H1 (cell line): Measurements from ENCODE around the gene DMAC2. TPM values are rescaled to one million over a fixed set of nuclear protein-coding genes. Genes with fewer than 3 reads are reported as not detected.

Experiments used
- CTCF ChIA-PET: fragments of 300-600 bp; sonication (Branson Sonifier 250); formaldehyde crosslinking; loops from one replicate; lab custom pipeline; 2021; ENCODE audit not compliant: partially characterized antibody; lab: Charles Lee
- POLR2A ChIA-PET: fragments of 300-600 bp; sonication (Branson Sonifier 250); formaldehyde crosslinking; loops from one replicate; lab custom pipeline; 2021; ENCODE audit warnings: inconsistent platforms; ENCODE audit not compliant: partially characterized antibody; lab: Charles Lee
- DNase-seq, 2 experiments: peaks; one replicate each; pipeline versions ENCODE4 v3.0.0 to v3.0.0-alpha.2; 2010 to 2022; ENCODE audit warnings: low spot score in 2 of 2, low read depth in 1 of 2, mixed read lengths in 1 of 2
- FAIRE-seq: peaks from 2 replicates; lab custom pipeline; 2011; peaks lifted over from hg19 to GRCh38; lab: Jason Lieb, UNC
- H2AFZ ChIP-seq: 2 replicates; pipeline ENCODE4 v1.8.1; 2012; ENCODE audit warnings: low read length, inconsistent platforms
- H2AK5ac ChIP-seq: 2 replicates; pipeline ENCODE4 v1.6.1; 2013; ENCODE audit warnings: low read depth, low read length
- H2BK120ac ChIP-seq: replicated peaks from 2 replicates; pipeline ENCODE3; 2013; ENCODE audit warnings: low read depth, low read length, inconsistent platforms
- H2BK12ac ChIP-seq: 2 replicates; pipeline ENCODE4 v1.6.1; 2013; ENCODE audit warnings: low read depth, low read length
- H2BK15ac ChIP-seq: 2 replicates; pipeline ENCODE4 v1.6.1; 2013; ENCODE audit warnings: low read length
- H2BK20ac ChIP-seq: 2 replicates; pipeline ENCODE4 v1.6.1; 2013; ENCODE audit warnings: low read length
- H2BK5ac ChIP-seq: 2 replicates; pipeline ENCODE4 v1.6.1; 2013; ENCODE audit warnings: low read depth, low read length
- H3K14ac ChIP-seq: 2 replicates; pipeline ENCODE4 v1.6.1; 2013; ENCODE audit warnings: inconsistent platforms; ENCODE audit not compliant: insufficient read length
- H3K18ac ChIP-seq: 2 replicates; pipeline ENCODE4 v1.6.1; 2013; ENCODE audit warnings: low read length; ENCODE audit errors: extremely low read depth
- H3K23ac ChIP-seq: 2 replicates; pipeline ENCODE4 v1.6.1; 2013; ENCODE audit warnings: inconsistent platforms; ENCODE audit not compliant: insufficient read length
- H3K23me2 ChIP-seq: 2 replicates; pipeline ENCODE4 v1.6.1; 2013; ENCODE audit warnings: low read depth, low read length
- H3K27ac ChIP-seq: 2 replicates; pipeline ENCODE4 v1.6.1; 2011; ENCODE audit warnings: low read depth, low read length, inconsistent platforms
- H3K27me3 ChIP-seq, 4 experiments: replicated peaks in 1 of 4; 1 replicate in 1 of 4; 2 replicates in 3 of 4; pipeline versions ENCODE4 v1.6.1 to v1.8.1; 2011 to 2013; ENCODE audit warnings: low read length in 3 of 4, mild to moderate bottlenecking in 3 of 4, inconsistent platforms in 2 of 4, mixed read lengths in 2 of 4, moderate library complexity in 1 of 4; ENCODE audit not compliant: control insufficient read depth in 3 of 4, insufficient read depth in 3 of 4; ENCODE audit errors: extremely low read depth in 1 of 4
- H3K36me3 ChIP-seq, 4 experiments: 2 replicates each; pipeline versions ENCODE4 v1.6.1 to v1.8.1; 2011 to 2013; ENCODE audit warnings: mild to moderate bottlenecking in 4 of 4, low read length in 3 of 4, moderate library complexity in 2 of 4, control low read depth in 1 of 4, inconsistent platforms in 1 of 4; ENCODE audit not compliant: insufficient read depth in 4 of 4, control insufficient read depth in 2 of 4
- H3K4ac ChIP-seq: replicated peaks from 2 replicates; pipeline ENCODE3; 2013; ENCODE audit warnings: low read length, low read depth, mixed read lengths, inconsistent platforms; ENCODE audit not compliant: insufficient read length
- H3K4me1 ChIP-seq, 4 experiments: replicated peaks in 1 of 4; 1 replicate in 1 of 4; 2 replicates in 3 of 4; pipeline versions ENCODE4 v1.6.1 to v1.8.1; 2011 to 2013; ENCODE audit warnings: low read length in 3 of 4, inconsistent platforms in 2 of 4, mixed read lengths in 1 of 4; ENCODE audit not compliant: insufficient read depth in 4 of 4, control insufficient read depth in 3 of 4
- H3K4me2 ChIP-seq, 2 experiments: 2 replicates each; pipeline versions ENCODE4 v1.6.1 to v1.8.1; 2011 to 2013; ENCODE audit warnings: low read depth in 2 of 2, low read length in 2 of 2, control low read depth in 1 of 2, inconsistent platforms in 1 of 2, mild to moderate bottlenecking in 1 of 2; ENCODE audit not compliant: insufficient read depth in 1 of 2
- H3K4me3 ChIP-seq, 4 experiments: fragments of 200-600, 300-600 bp in 1 of 4; sonication (generic), shearing (Covaris generic), sonication (Bioruptor Twin) in 1 of 4; 2 replicates each; pipeline versions ENCODE4 v1.5.1 to v1.8.1; 2011 to 2016; ENCODE audit warnings: low read length in 4 of 4, low read depth in 3 of 4, control low read depth in 2 of 4, inconsistent platforms in 2 of 4, mild to moderate bottlenecking in 2 of 4, mixed read lengths in 1 of 4, moderate library complexity in 1 of 4; ENCODE audit not compliant: insufficient read depth in 2 of 4; ENCODE audit errors: extremely low read depth in 1 of 4
- H3K56ac ChIP-seq: replicated peaks from 2 replicates; pipeline ENCODE3; 2013; ENCODE audit warnings: low read depth, mild to moderate bottlenecking, mixed read lengths, low read length, inconsistent platforms; ENCODE audit not compliant: insufficient read length
- H3K79me1 ChIP-seq: 2 replicates; pipeline ENCODE4 v1.6.1; 2013; ENCODE audit warnings: low read depth, low read length, control low read depth
- H3K79me2 ChIP-seq, 2 experiments: 2 replicates each; pipeline versions ENCODE4 v1.6.1 to v1.8.1; 2012 to 2013; ENCODE audit warnings: low read length in 2 of 2, mild to moderate bottlenecking in 2 of 2, inconsistent platforms in 1 of 2; ENCODE audit not compliant: insufficient read depth in 2 of 2, control insufficient read depth in 1 of 2
- H3K9ac ChIP-seq, 4 experiments: replicated peaks in 1 of 4; 1 replicate in 1 of 4; 2 replicates in 3 of 4; pipeline versions ENCODE4 v1.6.1 to v1.8.1; 2011 to 2013; ENCODE audit warnings: low read depth in 3 of 4, low read length in 3 of 4, control low read depth in 2 of 4, mild to moderate bottlenecking in 2 of 4, moderate library complexity in 2 of 4, inconsistent platforms in 1 of 4; ENCODE audit errors: extremely low read depth in 1 of 4
- H3K9me3 ChIP-seq, 2 experiments: 2 replicates each; pipeline versions ENCODE4 v1.6.1 to v1.8.1; 2012 to 2013; ENCODE audit warnings: mild to moderate bottlenecking in 2 of 2, moderate library complexity in 2 of 2, control low read depth in 1 of 2, inconsistent platforms in 1 of 2, low read depth in 1 of 2, low read length in 1 of 2, mixed read lengths in 1 of 2; ENCODE audit not compliant: insufficient read depth in 2 of 2
- H4K20me1 ChIP-seq, 2 experiments: replicated peaks in 1 of 2; 2 replicates each; pipeline versions ENCODE3 to v1.8.1; 2011 to 2013; ENCODE audit warnings: inconsistent platforms in 2 of 2, low read length in 2 of 2, mild to moderate bottlenecking in 1 of 2; ENCODE audit not compliant: insufficient read depth in 2 of 2, control insufficient read depth in 1 of 2
- H4K5ac ChIP-seq: 2 replicates; pipeline ENCODE4 v1.6.1; 2013; ENCODE audit warnings: low read length, low read depth, mixed read lengths, inconsistent platforms; ENCODE audit not compliant: insufficient read length
- H4K8ac ChIP-seq: 2 replicates; pipeline ENCODE4 v1.8.0; 2013; ENCODE audit warnings: mild to moderate bottlenecking, moderate library complexity, low read length, inconsistent platforms; ENCODE audit not compliant: insufficient read depth; ENCODE audit errors: extremely low read depth
- H4K91ac ChIP-seq: replicated peaks from 2 replicates; pipeline ENCODE3; 2013; ENCODE audit warnings: low read length, mixed read lengths, inconsistent platforms; ENCODE audit not compliant: insufficient read length
- ASH2L ChIP-seq: fragments of 200-600, 300-600 bp; sonication (generic); IDR thresholded peaks from one replicate; pipeline ENCODE4 v1.7.1; 2017; ENCODE audit warnings: low read length
- BACH1 ChIP-seq: IDR thresholded peaks from 2 replicates; pipeline ENCODE4 v1.6.1; 2012; ENCODE audit warnings: low read length, improper control_type of control experiment
- CREB1 ChIP-seq: IDR thresholded peaks from 2 replicates; pipeline ENCODE4 v1.6.1; 2012; ENCODE audit warnings: inconsistent platforms
- EP300 ChIP-seq, 2 experiments: IDR thresholded peaks; 1 replicate in 1 of 2; 2 replicates in 1 of 2; pipeline ENCODE4 v1.6.1; 2011 to 2012; ENCODE audit warnings: low read depth in 2 of 2, low read length in 2 of 2, mild to moderate bottlenecking in 2 of 2, borderline replicate concordance in 1 of 2, inconsistent platforms in 1 of 2, moderate library complexity in 1 of 2
- GABPA ChIP-seq: IDR thresholded peaks from 2 replicates; pipeline ENCODE4 v1.6.1; 2011; ENCODE audit warnings: mild to moderate bottlenecking, low read length, moderate library complexity, borderline replicate concordance; ENCODE audit not compliant: insufficient read depth
- HDAC2 ChIP-seq, 2 experiments: fragments of 300-600 bp in 1 of 2; sonication (generic) in 1 of 2; IDR thresholded peaks; 2 replicates each; pipeline ENCODE4 v1.6.1; 2011 to 2012; ENCODE audit warnings: low read depth in 2 of 2, low read length in 2 of 2, mild to moderate bottlenecking in 2 of 2, moderate library complexity in 2 of 2, borderline replicate concordance in 1 of 2, inconsistent platforms in 1 of 2
- SAP30 ChIP-seq: fragments of 300-600 bp; sonication (generic); IDR thresholded peaks from 2 replicates; pipeline ENCODE4 v1.7.1; 2012; ENCODE audit warnings: low read length, moderate library complexity, mild to moderate bottlenecking, inconsistent platforms; ENCODE audit not compliant: insufficient read depth, insufficient replicate concordance
- SRF ChIP-seq: IDR thresholded peaks from 2 replicates; pipeline ENCODE4 v1.6.1; 2011; ENCODE audit warnings: mild to moderate bottlenecking, low read depth, low read length, moderate library complexity
- TAF1 ChIP-seq: IDR thresholded peaks from 2 replicates; pipeline ENCODE4 v1.6.1; 2011; ENCODE audit warnings: mild to moderate bottlenecking, low read depth, low read length
- TCF12 ChIP-seq: IDR thresholded peaks from 2 replicates; pipeline ENCODE4 v1.6.1; 2011; ENCODE audit warnings: low read depth, mild to moderate bottlenecking, low read length
- TEAD4 ChIP-seq: IDR thresholded peaks from 2 replicates; pipeline ENCODE4 v1.6.1; 2012; ENCODE audit warnings: low read depth, low read length, inconsistent platforms, mixed read lengths
- ZNF274 ChIP-seq: IDR thresholded peaks from 2 replicates; pipeline ENCODE4 v1.7.0; 2012; ENCODE audit warnings: low read length, borderline replicate concordance; ENCODE audit errors: extremely low read depth
- WGBS, 2 experiments: shearing (Covaris generic) in 1 of 2; methylation state at CpG; one replicate each; pipeline versions ENCODE4 v1.1.6 to v1.1.7; 2013 to 2015; ENCODE audit warnings: low lambda C conversion rate in 2 of 2, mixed read lengths in 2 of 2, inconsistent platforms in 1 of 2, low coverage in 1 of 2, missing lambda C conversion rate in 1 of 2; ENCODE audit not compliant: insufficient replicate concordance in 2 of 2, insufficient coverage in 1 of 2, insufficient read length in 1 of 2; ENCODE audit errors: extremely low coverage in 1 of 2, missing lambda C conversion rate in 1 of 2; 5-methylcytosine and 5-hydroxymethylcytosine counted together
- polyA plus RNA-seq, 7 experiments: library from polyadenylated mRNA; depleted of rRNA in 3 of 7; stranded (reverse) in 5 of 7; unstranded in 2 of 7; fragments of >200 nt in 5 of 7; fragments of 200-250 nt in 2 of 7; gene quantifications; 1 replicate in 5 of 7; 2 replicates in 1 of 7; 4 replicates in 1 of 7; pipeline versions ENCODE4 v1.2.1 to v1.2.3, GENCODE V29; 2011 to 2013; ENCODE audit warnings: missing spikeins in 2 of 7, mixed read lengths in 2 of 7
- total RNA-seq: library from RNA; stranded (reverse); fragmentation: NEBNext Ultra II Directional; extraction: Animal tissue kit (Norgen Biotek cat#: 25700); gene quantifications from 2 replicates; pipeline ENCODE4 v1.2.1, GENCODE V29; 2021
- TF ChIP-seq, protein P1 (sequence below): IDR thresholded peaks from 2 replicates; pipeline ENCODE4 v1.6.1; 2011; ENCODE audit warnings: low read depth, mild to moderate bottlenecking, low read length; ENCODE audit not compliant: insufficient read depth

DMAC2 gene
- total and polyA plus RNA-seq, 2 of the 8 experiments (the other 6 are each of a cell fraction or from before 2014, with no cell fraction given): 86.8 to 170 TPM

DNA sequence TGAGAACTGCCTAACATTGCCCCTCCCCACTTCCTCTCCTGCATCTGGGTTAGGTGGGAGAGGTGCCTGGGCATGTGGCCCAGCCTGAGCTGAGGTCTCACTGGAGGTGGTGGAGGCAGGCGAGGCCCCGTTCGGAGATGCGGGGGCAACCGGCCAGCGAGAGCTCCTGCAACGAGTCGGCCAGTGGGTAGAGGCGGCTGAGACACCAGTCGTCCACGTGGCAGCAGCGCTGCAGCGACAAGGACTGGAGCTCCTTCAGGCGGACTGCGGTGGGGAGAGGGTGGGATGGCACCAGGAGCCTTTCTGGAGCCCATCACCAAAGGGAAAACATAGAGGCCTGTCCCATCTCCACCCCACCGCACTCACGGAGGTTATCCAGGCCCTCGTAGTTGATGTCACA, 6.5 kb downstream of the DMAC2 start:
- Histone ChIP-seq H2AK5ac (no peak overlapping the region), H2BK15ac (no peak overlapping the region), H4K5ac (no peak overlapping the region), H3K4me3 (no peak overlapping the region), H3K23me2 (peaks cover 6% of the 10 kb centered on the region; the same call in 1 of the 2 replicates), H2BK12ac (no peak overlapping the region), H3K9ac (no peak overlapping the region), H4K91ac (no peak overlapping the region), H3K27me3 (no peaks in the 10 kb centered on the region), H3K4me2 (no peak overlapping the region), H3K36me3 (peaks cover 9 to 24% (median 21%) of the 10 kb centered on the region in 4 experiments; a peak in 7 of 8 replicates), H2BK120ac (no peak overlapping the region), H4K20me1 (peaks cover 0 to 15% of the 10 kb centered on the region in 2 experiments), H3K79me2 (no peaks in the 10 kb centered on the region), H3K4ac (no peak overlapping the region), H2BK5ac (no peak overlapping the region), H2BK20ac (no peak overlapping the region), H3K4me1 (peaks cover 0 to 4% (median 2%) of the 10 kb centered on the region in 4 experiments; a peak in 5 of 7 replicates), H3K79me1 (0 out of 2 replicates have a peak, but pooled peaks cover 3% of the 10 kb centered on the region), H3K18ac (no peak overlapping the region), H4K8ac (no peak overlapping the region), H3K9me3 (no peaks in the 10 kb centered on the region), H3K23ac (no peak overlapping the region), H3K14ac (no peak overlapping the region), H2AFZ (no peak overlapping the region), H3K27ac (no peak overlapping the region), H3K56ac (no peak overlapping the region)
- ChIA-PET CTCF (interaction anchor here (0.6 to 4.1 kb wide), 6 partner anchors 23 to 137 kb away, joined by 3 to 21 read pairs (median 4); no protein-coding TSS in a partner anchor), POLR2A (interaction anchor here (0.9 to 1.4 kb wide), 2 partner anchors 9 to 49 kb away, joined by 3 to 4 read pairs; no protein-coding TSS in a partner anchor)
- no peak for FAIRE-seq
- DNase-seq: no peak
- 82% methylated on average over 13 of the region's 18 CpGs; no CpG with 5 or more reads in 1 of the 2 experiments for WGBS, 2 experiments
- TF ChIP-seq BACH1 (no peak), EP300 (IDR thresholded peaks at IDR 0.05; ENCODE audit: borderline replicate concordance in 1 of 2, low read depth in 2 of 2, low read length in 2 of 2) (no peak), SRF (no peak), CREB1 (no peak), ZNF274 (no peak), GABPA (no peak), TCF12 (no peak), TEAD4 (no peak), ASH2L (no peak), HDAC2 (IDR thresholded peaks at IDR 0.05; ENCODE audit: borderline replicate concordance in 1 of 2, low read depth in 2 of 2, low read length in 2 of 2) (no peak), SAP30 (no peak), TAF1 (no peak)
- TF ChIP-seq, protein P1, sequence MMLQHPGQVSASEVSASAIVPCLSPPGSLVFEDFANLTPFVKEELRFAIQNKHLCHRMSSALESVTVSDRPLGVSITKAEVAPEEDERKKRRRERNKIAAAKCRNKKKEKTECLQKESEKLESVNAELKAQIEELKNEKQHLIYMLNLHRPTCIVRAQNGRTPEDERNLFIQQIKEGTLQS: no peak
